Stomach (tissue), 4 donors: Measurements from ENCODE around the gene COQ8B.

ENCODE experiments used
- CTCF ChIP-seq, 7 experiments: fragments of 450-650 bp in 4 of 7; fragments of 200-600 bp in 3 of 7; sonication (generic) in 3 of 7; IDR thresholded peaks; one replicate each; pipeline ENCODE4 v1.5.1; 2016 to 2019; ENCODE audit warnings: antibody characterized with exemption in 7 of 7, control low read depth in 2 of 7, mild to moderate bottlenecking in 1 of 7
- POLR2A ChIP-seq, 4 donors: fragments of 450-650 bp; IDR thresholded peaks; one replicate each; pipeline ENCODE4 v1.6.1; 2016; ENCODE audit warnings: antibody characterized with exemption in 4 of 4, control low read depth in 2 of 4, mild to moderate bottlenecking in 1 of 4, moderate library complexity in 1 of 4
- POLR2AphosphoS5 ChIP-seq, 3 donors: sonication (generic); formaldehyde crosslinking; IDR thresholded peaks; one replicate each; pipeline ENCODE4 v1.6.1; 2016; ENCODE audit warnings: antibody characterized with exemption in 3 of 3

GRCh38 chr19:40742477-40742876, 25.8 kb upstream of the COQ8B start:
- TF ChIP-seq CTCF (IDR thresholded peaks at IDR 0.05) (no peak), POLR2A (IDR thresholded peaks at IDR 0.05) (no peak), POLR2AphosphoS5 (IDR thresholded peaks at IDR 0.05) (no peak)
